Neural progenitor cell (in vitro differentiated cells): Measurements from ENCODE around the gene BRD9. TPM values are rescaled to one million over a fixed set of nuclear protein-coding genes. Genes with fewer than 3 reads are reported as not detected.

Experiments used
- DNase-seq: peaks from one replicate; pipeline ENCODE4 v3.0.0-alpha.2; 2016; ENCODE audit warnings: low spot score
- H2AFZ ChIP-seq: fragments of 200-600 bp; sonication (generic); replicated peaks from 2 replicates; pipeline ENCODE4 v1.6.1; 2016; ENCODE audit warnings: antibody characterized with exemption
- H3F3A ChIP-seq: fragments of 200-600 bp; sonication (generic); 2 replicates; pipeline ENCODE4 v1.6.1; 2016; ENCODE audit warnings: antibody characterized with exemption, low read depth
- H3K27ac ChIP-seq: fragments of 200-600 bp; sonication (generic); 2 replicates; pipeline ENCODE4 v1.5.1; 2016; ENCODE audit warnings: mild to moderate bottlenecking
- H3K27me3 ChIP-seq: fragments of 200-600 bp; sonication (generic); 2 replicates; pipeline ENCODE4 v1.6.1; 2016; ENCODE audit warnings: mild to moderate bottlenecking, moderate library complexity
- H3K36me3 ChIP-seq: fragments of 200-600 bp; sonication (generic); 2 replicates; pipeline ENCODE4 v1.5.1; 2016
- H3K4me1 ChIP-seq: fragments of 200-600 bp; sonication (generic); 2 replicates; pipeline ENCODE4 v1.6.1; 2016; ENCODE audit warnings: mixed run types
- H3K4me2 ChIP-seq: fragments of 200-600 bp; sonication (generic); 2 replicates; pipeline ENCODE4 v1.6.1; 2016
- H3K4me3 ChIP-seq: fragments of 200-600 bp; sonication (generic); 2 replicates; pipeline ENCODE4 v1.5.1; 2016
- H3K79me2 ChIP-seq: fragments of 200-600 bp; sonication (generic); 2 replicates; pipeline ENCODE4 v1.6.1; 2016; ENCODE audit warnings: low read depth
- H3K9ac ChIP-seq: fragments of 200-600 bp; sonication (generic); 2 replicates; pipeline ENCODE4 v1.6.1; 2016
- H3K9me3 ChIP-seq: fragments of 200-600 bp; sonication (generic); 2 replicates; pipeline ENCODE4 v1.5.1; 2016; ENCODE audit warnings: low read depth
- H4K20me1 ChIP-seq: fragments of 200-600 bp; sonication (generic); 2 replicates; pipeline ENCODE4 v1.6.1; 2016; ENCODE audit warnings: low read depth
- H3K27ac Mint-ChIP-seq: 3 replicates; pipeline ENCODE4 v1.8.0; 2021; ENCODE audit warnings: mixed read lengths
- H3K27me3 Mint-ChIP-seq: 2 replicates; pipeline ENCODE4 v1.8.0; 2022; ENCODE audit warnings: low read depth, mild to moderate bottlenecking, inconsistent platforms, moderate library complexity, mixed read lengths; ENCODE audit not compliant: insufficient read depth
- H3K36me3 Mint-ChIP-seq: 3 replicates; pipeline ENCODE4 v1.8.0; 2021; ENCODE audit warnings: mixed read lengths
- H3K4me1 Mint-ChIP-seq: 3 replicates; pipeline ENCODE4 v1.8.0; 2021; ENCODE audit warnings: mixed read lengths
- H3K4me3 Mint-ChIP-seq: 3 replicates; pipeline ENCODE4 v1.8.0; 2021; ENCODE audit warnings: mild to moderate bottlenecking, moderate library complexity, mixed read lengths
- H3K9me3 Mint-ChIP-seq: 3 replicates; pipeline ENCODE4 v1.8.0; 2020; ENCODE audit warnings: mixed read lengths
- EZH2 ChIP-seq: fragments of 200-600 bp; sonication (generic); IDR thresholded peaks from 2 replicates; pipeline ENCODE4 v1.6.1; 2017; ENCODE audit warnings: antibody characterized with exemption, mild to moderate bottlenecking, moderate library complexity
- EZH2phosphoT487 ChIP-seq: fragments of 200-600 bp; sonication (generic); IDR thresholded peaks from 2 replicates; pipeline ENCODE4 v1.6.1; 2017; ENCODE audit warnings: antibody characterized with exemption
- total RNA-seq: library from RNA; depleted of rRNA; stranded (reverse); fragments of >200 nt; gene quantifications from 2 replicates; pipeline ENCODE4 v1.2.3, GENCODE V29; 2015; ENCODE audit warnings: low replicate concordance
- TF ChIP-seq, protein P1 (sequence below): fragments of 200-600 bp; sonication (generic); IDR thresholded peaks from 2 replicates; pipeline ENCODE4 v1.5.1; 2017; ENCODE audit warnings: antibody characterized with exemption, mild to moderate bottlenecking

BRD9 gene
- total RNA-seq, 1 donor from 2014 or later = 37.5 TPM

DNA sequence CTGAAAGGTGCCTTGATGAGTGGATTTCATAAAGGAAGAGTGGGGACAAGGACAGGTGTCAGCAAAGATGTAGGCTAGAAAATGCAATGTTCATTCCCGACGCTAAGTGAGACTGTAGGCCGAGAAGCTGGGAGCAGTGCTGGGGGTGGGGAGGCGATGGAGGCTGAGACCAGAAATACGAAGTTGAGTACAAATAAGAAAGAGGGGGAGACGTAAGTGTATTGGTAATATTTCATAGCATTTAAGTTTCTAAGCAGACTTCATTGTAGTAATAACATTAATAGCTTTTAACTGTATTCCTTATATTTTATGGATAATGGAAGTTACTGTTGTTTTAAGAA lies 11.1 kb upstream of the BRD9 start:
- Mint-ChIP-seq H3K27ac (no peak overlapping the region), H3K27me3 (peaks cover 3% of the 10 kb centered on the region), H3K4me1 (no peaks in the 10 kb centered on the region), H3K36me3 (peaks cover 4% of the 10 kb centered on the region), H3K4me3 (no peak overlapping the region), H3K9me3 (no peaks in the 10 kb centered on the region)
- Histone ChIP-seq H2AFZ (no peak overlapping the region), H3K9ac (no peak overlapping the region), H3K27ac (no peak overlapping the region), H3K4me3 (no peak overlapping the region), H3K9me3 (no peaks in the 10 kb centered on the region), H3K36me3 (peaks cover 8% of the 10 kb centered on the region), H3K4me2 (no peak overlapping the region), H3K79me2 (no peaks in the 10 kb centered on the region), H3K4me1 (no peaks in the 10 kb centered on the region), H3K27me3 (no peaks in the 10 kb centered on the region), H3F3A (no peaks in the 10 kb centered on the region), H4K20me1 (peaks cover 4% of the 10 kb centered on the region)
- TF ChIP-seq EZH2phosphoT487 (no peak), EZH2 (no peak)
- TF ChIP-seq, protein P1, sequence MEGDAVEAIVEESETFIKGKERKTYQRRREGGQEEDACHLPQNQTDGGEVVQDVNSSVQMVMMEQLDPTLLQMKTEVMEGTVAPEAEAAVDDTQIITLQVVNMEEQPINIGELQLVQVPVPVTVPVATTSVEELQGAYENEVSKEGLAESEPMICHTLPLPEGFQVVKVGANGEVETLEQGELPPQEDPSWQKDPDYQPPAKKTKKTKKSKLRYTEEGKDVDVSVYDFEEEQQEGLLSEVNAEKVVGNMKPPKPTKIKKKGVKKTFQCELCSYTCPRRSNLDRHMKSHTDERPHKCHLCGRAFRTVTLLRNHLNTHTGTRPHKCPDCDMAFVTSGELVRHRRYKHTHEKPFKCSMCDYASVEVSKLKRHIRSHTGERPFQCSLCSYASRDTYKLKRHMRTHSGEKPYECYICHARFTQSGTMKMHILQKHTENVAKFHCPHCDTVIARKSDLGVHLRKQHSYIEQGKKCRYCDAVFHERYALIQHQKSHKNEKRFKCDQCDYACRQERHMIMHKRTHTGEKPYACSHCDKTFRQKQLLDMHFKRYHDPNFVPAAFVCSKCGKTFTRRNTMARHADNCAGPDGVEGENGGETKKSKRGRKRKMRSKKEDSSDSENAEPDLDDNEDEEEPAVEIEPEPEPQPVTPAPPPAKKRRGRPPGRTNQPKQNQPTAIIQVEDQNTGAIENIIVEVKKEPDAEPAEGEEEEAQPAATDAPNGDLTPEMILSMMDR = no peak
- DNase-seq = no peak

DNA sequence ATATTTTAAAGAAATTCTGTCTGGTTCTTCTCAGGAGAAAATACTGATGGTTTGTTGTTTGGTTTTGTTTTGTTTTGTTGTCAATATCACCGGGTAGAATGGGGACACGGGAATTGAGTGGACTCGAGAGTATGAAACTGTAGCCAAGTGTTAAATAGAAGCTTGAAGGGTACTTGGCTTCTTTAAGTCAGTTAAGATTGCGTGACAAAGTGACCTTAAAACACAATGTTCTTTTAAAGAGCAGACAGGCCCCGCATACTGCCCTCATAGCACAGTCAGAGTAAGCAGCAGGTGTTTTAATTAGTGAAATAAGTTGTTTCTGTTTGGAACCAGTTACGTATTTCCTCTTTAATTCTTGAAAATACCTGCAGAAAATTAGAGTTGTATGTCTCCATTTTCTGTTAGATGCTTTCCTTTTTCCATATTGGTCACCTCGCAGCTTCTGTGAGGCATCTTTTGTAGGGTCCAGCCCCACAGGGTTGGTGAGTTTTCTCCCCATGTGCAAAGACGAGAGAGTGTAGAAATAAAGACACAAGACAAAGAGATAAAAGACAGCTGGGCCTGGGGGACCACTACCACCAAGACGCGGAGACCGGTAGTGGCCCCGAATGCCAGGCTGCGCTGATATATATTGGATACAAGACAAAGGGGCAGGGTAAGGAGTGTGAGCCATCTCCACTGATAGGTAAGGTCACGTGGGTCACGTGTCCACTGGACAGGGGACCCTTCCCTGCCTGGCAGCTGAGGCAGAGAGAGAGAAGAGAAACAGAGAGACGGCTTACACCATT lies 9.7 kb upstream of the BRD9 start:
- Mint-ChIP-seq H3K27ac (no peak overlapping the region), H3K9me3 (no peaks in the 10 kb centered on the region), H3K4me3 (no peak overlapping the region), H3K27me3 (peaks cover 3% of the 10 kb centered on the region), H3K4me1 (no peaks in the 10 kb centered on the region), H3K36me3 (peaks cover 4% of the 10 kb centered on the region)
- Histone ChIP-seq H3K4me1 (no peaks in the 10 kb centered on the region), H3K27ac (no peak overlapping the region), H3K4me3 (no peak overlapping the region), H2AFZ (no peak overlapping the region), H3K79me2 (no peaks in the 10 kb centered on the region), H3K4me2 (no peak overlapping the region), H4K20me1 (peaks cover 4% of the 10 kb centered on the region), H3F3A (no peaks in the 10 kb centered on the region), H3K9ac (no peak overlapping the region), H3K9me3 (no peaks in the 10 kb centered on the region), H3K27me3 (no peaks in the 10 kb centered on the region), H3K36me3 (peaks cover 8% of the 10 kb centered on the region)
- DNase-seq = no peak
- TF ChIP-seq, protein P1 = no peak
- TF ChIP-seq EZH2phosphoT487 (no peak), EZH2 (no peak)

GRCh38 chr5:900781-901180 lies 8.2 kb upstream of the BRD9 start:
- H3K36me3 Mint-ChIP-seq = peaks cover 7% of the 10 kb centered on the region
- H3K79me2 ChIP-seq = peaks cover 9% of the 10 kb centered on the region
- no peak overlapping the region for H3K9ac ChIP-seq
- no peak overlapping the region for H3K4me3 ChIP-seq
- no peak overlapping the region for H3K27ac ChIP-seq
- H4K20me1 ChIP-seq = peaks cover 4% of the 10 kb centered on the region
- peaks cover 3% of the 10 kb centered on the region for H3K27me3 Mint-ChIP-seq
- peaks cover 5% of the 10 kb centered on the region for H3K36me3 ChIP-seq
- no peaks in the 10 kb centered on the region for H3F3A ChIP-seq
- H3K4me1 Mint-ChIP-seq = no peaks in the 10 kb centered on the region
- no peak overlapping the region for H2AFZ ChIP-seq
- TF ChIP-seq, protein P1 = no peak
- no peak for TF ChIP-seq EZH2phosphoT487
- TF ChIP-seq EZH2 = no peak
- DNase-seq = no peak
- no peaks in the 10 kb centered on the region for H3K27me3 ChIP-seq
- no peak overlapping the region for H3K4me3 Mint-ChIP-seq
- H3K9me3 Mint-ChIP-seq = no peaks in the 10 kb centered on the region
- no peak overlapping the region for H3K4me2 ChIP-seq
- no peak overlapping the region for H3K27ac Mint-ChIP-seq
- no peaks in the 10 kb centered on the region for H3K9me3 ChIP-seq
- no peaks in the 10 kb centered on the region for H3K4me1 ChIP-seq
